GM19395 (cell line): ENCODE data around the gene SMTNL2.

Experiments
- ATAC-seq: cut with Tn5 transposase; IDR thresholded peaks from one replicate; pipeline ENCODE4 v1.9.1; 2021; ENCODE audit warnings: mild to moderate bottlenecking, moderate library complexity; ENCODE audit not compliant: unreplicated experiment

SMTNL2 gene

GRCh38 chr17:4545217-4545951 is 38.9 kb upstream of the SMTNL2 start:
- ATAC-seq: no peak

- no peak for ATAC-seq
These were observed 37.0 kb upstream of the SMTNL2 start for GRCh38 chr17:4547118-4547906.

DNA sequence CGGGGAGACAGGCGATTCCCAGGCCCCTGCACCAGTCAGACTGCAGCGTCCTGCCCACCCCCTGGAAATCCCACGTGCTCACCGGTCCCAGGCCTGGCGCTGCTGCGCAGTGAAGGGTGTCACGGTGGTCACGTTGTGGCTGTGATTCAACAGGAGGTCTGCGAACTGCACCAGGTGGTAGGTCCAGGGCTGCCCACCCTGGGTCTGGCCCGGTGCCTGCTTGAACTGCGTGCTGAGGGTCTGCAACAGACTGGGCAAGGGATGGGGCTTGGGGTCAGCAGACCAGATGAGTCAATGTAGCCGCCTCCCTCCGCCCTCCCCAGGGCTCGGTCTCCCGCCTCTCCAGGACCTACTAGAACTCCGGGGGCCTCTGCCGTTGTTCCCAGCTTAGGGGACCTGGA is 36.3 kb upstream of the SMTNL2 start:
- ATAC-seq: no peak

DNA sequence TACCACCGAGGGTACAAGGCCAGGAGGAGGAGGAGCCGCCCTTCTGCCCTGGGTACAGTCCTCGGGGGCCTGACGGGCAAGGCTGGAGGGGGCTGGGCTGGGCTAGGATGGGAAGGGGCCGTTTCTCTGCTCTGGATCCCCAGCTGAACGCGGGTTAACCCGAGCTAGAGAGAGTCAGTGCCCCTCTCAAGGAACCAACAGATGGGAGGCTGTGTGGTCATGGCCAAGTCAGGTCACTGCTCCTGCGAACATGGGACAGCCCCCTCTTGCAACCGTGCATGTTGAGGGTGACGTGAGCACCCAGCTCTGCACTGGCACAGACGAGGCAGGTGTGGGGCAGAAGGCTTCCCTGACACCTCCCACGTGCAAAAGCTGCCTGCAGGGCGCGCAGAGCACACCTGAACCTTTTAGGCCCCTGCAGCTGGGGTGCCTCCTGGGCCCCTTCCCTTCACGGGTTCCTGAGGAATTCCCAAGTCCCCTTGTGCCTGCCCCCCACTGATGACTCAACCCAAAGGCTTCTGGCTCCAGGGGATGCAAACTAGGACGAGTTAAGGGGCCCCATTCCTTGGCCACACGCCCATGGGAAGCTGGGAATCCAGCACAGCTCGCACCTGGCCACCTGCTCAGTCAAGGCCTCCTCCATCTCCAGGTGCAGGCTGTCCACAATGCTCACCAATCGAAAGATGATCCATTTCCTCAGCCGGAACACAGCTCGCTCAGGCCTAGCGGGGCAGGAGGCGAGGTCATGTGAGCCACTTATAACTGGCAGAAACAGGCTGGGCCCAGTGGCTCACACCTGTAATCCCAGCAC is 35.4 kb upstream of the SMTNL2 start:
- ATAC-seq: no peak

DNA sequence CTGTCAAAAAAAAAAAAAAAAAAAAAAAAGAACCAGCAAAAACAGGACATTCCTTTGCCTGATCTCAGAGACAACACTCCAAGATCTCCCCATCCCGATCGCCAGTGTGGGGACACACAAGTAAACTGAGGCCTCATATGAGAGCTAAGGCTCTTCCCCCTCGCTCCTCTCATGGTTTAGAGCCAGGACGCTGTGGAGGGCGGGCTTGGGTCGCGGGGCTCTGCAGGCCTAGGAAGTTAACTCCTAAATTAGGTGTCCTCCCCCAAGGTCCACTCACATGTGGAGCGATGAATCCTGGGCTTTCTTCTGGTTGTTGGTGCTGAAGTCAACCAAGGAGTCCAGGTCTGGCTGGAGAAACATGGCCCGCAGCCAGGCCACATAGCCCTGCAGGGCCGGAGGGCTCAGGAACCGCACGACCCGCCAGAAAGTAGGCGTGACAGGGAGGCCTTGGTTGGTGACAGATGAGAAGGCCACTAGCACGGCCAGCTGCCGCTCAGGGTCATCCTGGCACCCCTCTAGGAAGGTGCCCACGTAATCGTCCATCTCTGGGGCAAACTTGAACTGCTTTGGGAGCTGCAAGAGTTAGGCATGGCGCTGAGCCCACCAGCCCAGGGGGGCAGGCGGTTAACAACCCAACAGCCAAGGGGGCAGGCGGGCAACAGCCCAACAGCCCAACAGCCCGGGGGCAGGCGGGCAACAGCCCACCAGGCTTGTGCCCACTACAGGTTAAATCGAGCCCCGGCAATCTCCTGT is 34.4 kb upstream of the SMTNL2 start:
- ATAC-seq: no peak

- ATAC-seq: no peak
These were observed 33.7 kb upstream of the SMTNL2 start for GRCh38 chr17:4550534-4551039.

DNA sequence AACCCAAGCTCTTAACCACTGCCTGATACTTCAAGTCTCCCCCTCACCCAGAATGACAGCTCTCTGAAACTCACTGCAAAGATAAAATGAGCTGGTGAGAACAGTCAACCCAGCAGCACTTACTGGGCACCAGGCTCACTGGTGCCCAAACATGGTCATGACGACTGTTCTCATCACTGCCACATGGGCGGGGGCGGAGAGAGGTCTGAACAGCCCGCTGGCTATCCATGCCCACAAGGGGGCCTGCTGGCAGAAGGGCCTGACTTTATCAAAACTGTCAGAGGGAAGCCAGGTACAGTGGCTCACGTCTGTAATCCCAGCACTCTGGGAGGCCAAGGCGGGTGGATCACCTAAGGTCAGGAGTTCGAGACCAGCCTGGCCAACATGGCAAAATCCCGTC is 33.2 kb upstream of the SMTNL2 start:
- ATAC-seq: no peak

GRCh38 chr17:4551796-4552525 is 32.4 kb upstream of the SMTNL2 start:
- ATAC-seq: no peak

GRCh38 chr17:4553669-4554068 is 30.7 kb upstream of the SMTNL2 start:
- no peak for ATAC-seq

- no peak for ATAC-seq
These were observed 29.8 kb upstream of the SMTNL2 start for GRCh38 chr17:4554441-4554996.

DNA sequence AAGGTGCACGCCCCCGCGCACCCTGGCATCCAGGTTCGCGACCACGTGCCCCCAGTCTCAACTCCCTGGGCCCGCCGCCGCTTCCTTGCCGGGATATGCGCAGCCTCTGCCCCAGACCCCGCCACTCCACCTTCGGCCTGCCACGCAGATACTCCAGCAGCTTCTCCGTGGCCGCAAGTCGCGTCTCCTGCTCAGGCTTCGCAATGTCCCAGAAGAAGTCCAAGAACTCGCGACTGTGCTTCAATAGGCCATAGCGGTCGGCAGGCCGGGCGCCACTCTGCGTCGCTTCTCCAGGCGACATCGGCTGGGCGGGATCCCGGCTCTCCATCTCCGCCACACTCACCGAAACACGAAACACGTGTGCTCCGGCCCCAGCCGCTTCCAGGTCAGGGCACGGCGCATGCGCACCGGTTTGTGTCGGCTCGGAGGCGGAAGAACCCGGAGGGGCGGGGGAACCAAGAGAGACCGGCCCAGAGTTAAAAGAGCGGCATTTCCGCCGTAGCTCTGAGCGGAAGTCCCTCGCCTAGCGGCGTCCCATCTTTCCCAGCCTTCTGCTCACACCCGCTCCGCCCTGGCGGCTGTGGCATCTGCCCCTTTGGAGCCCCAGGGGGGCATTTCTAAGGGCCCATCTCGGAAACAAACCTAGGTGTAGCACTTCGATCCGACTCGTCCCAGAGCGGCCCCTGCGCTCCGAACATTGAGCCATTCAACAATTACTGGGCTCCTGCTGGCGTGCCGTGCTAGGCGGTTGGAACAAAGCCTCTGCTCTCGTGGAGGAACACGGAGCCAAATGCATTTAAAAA is 29.1 kb upstream of the SMTNL2 start, which contains the start of gene MYBBP1A:
Gene MYBBP1A (minus strand): TSS at position 388 of the 803 bp plus-strand sequence. CDS start 60 bp downstream, at position 328.
- ATAC-seq: peak; percentile 80

- ATAC-seq: no peak
These were observed 28.2 kb upstream of the SMTNL2 start for GRCh38 chr17:4555873-4556759.

GRCh38 chr17:4556996-4557395 is 27.3 kb upstream of the SMTNL2 start:
- ATAC-seq: no peak

- no peak for ATAC-seq
These were observed 26.5 kb upstream of the SMTNL2 start for GRCh38 chr17:4557626-4558346.

DNA sequence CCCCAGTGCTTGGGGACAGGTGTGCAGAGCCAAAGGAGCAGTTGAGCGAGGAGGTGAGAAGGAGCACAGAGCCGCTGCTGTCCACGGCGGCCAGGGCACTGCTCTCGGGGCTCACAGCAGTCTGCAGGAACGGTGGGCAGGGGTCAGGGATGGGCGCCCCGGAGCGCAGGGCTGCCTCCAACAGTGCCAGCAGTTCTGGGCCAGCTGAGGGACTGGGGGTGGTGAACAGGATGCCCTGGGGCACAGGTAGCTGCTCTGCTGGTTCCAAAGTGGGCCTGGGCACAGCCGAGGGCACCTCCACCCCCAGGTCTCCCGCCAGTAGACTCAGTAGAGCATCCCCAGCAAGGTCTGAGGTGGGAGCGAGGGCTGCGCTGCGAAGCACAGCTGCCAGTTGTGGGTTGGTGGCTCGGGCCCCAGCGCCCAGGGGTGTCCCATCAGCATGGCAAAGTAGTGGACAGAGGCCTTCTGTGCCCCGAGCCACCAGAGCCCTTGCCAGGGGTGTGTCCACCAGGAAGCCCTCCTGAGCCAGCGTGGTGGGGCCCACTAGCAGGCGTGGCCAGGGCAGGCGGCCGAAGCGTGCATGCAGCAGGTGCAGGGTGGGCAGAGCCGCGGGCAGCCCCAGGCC is 25.9 kb upstream of the SMTNL2 start:
- no peak for ATAC-seq

DNA sequence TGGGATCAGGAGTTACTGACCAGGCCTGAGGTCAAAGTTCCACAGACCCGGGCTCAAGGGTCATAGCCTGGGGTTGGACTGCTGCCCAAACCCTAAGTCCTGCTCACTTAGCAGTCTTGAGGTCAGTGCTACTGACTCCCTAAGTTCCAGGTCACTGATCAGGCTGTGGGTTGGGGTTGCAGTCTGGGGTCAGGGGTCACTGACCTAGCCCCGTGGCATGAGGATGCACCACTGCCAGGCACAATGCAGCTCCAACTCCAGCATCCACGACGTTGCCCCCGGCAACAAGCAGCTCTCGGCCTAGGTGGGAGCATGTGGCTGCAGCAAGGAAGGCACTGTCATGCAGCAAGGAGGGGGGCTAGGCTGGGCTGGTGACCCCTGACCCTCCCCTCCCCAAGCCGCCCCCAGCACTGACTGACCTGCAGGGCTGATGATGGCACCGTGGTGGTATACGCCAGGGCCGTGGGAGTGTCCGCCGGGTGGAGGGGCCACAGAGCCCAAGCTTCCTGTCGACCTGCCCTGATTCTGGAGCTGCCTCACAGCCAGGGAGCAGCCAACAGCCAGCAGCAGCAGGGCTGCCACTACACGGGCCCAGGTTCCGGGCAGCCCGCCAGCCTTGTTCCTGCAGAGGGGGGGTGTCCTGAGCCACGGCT is 25.1 kb upstream of the SMTNL2 start:
- no peak for ATAC-seq
